HFFc6 (cell line): ENCODE data around the gene AFAP1. TPM values are rescaled to one million over a fixed set of nuclear protein-coding genes. Genes with fewer than 3 reads are reported as not detected.

Experiments
- DNase-seq: peaks from one replicate; pipeline ENCODE4 v3.0.0-alpha.2; 2018
- H3K27ac Mint-ChIP-seq: 2 replicates; pipeline ENCODE4 v1.8.0; 2020; ENCODE audit warnings: mild to moderate bottlenecking, mixed read lengths
- H3K27me3 Mint-ChIP-seq: 2 replicates; pipeline ENCODE4 v1.8.0; 2021; ENCODE audit warnings: mild to moderate bottlenecking, moderate library complexity, mixed read lengths; ENCODE audit not compliant: insufficient read depth
- H3K36me3 Mint-ChIP-seq: 2 replicates; pipeline ENCODE4 v1.8.0; 2021; ENCODE audit warnings: low read depth, mixed read lengths
- H3K4me1 Mint-ChIP-seq: 2 replicates; pipeline ENCODE4 v1.8.0; 2020; ENCODE audit warnings: low read depth, mixed read lengths
- H3K4me3 Mint-ChIP-seq: 2 replicates; pipeline ENCODE4 v1.8.0; 2020; ENCODE audit warnings: mild to moderate bottlenecking, moderate library complexity, mixed read lengths
- H3K9me3 Mint-ChIP-seq: 2 replicates; pipeline ENCODE4 v1.8.0; 2020; ENCODE audit warnings: mild to moderate bottlenecking, mixed read lengths
- CTCF ChIP-seq: fragments of 200-600 bp; sonication (generic); IDR thresholded peaks from 2 replicates; pipeline ENCODE4 v1.5.0; 2021; ENCODE audit warnings: antibody characterized with exemption, mild to moderate bottlenecking
- total RNA-seq, 6 experiments: library from RNA; stranded (reverse); fragmentation: NEBNext Ultra II Directional; extraction: Animal tissue kit (Norgen Biotek cat#: 25700); gene quantifications; 2 replicates in 1 of 6; 3 replicates in 5 of 6; pipeline ENCODE4 v1.2.3, GENCODE V29; 2021

The AFAP1 gene
- total RNA-seq, 6 experiments from 2014 or later: 99.7 to 116 (median 107) TPM

GRCh38 chr4:7974425-7974824 is 34.8 kb upstream of the AFAP1 start:
- Mint-ChIP-seq H3K36me3 (no peaks in the 10 kb centered on the region), H3K4me3 (no peak overlapping the region), H3K9me3 (no peaks in the 10 kb centered on the region), H3K27me3 (peaks cover 7% of the 10 kb centered on the region), H3K4me1 (peaks cover 38% of the 10 kb centered on the region), H3K27ac (no peak overlapping the region)
- DNase-seq: no peak
- TF ChIP-seq CTCF: no peak

DNA sequence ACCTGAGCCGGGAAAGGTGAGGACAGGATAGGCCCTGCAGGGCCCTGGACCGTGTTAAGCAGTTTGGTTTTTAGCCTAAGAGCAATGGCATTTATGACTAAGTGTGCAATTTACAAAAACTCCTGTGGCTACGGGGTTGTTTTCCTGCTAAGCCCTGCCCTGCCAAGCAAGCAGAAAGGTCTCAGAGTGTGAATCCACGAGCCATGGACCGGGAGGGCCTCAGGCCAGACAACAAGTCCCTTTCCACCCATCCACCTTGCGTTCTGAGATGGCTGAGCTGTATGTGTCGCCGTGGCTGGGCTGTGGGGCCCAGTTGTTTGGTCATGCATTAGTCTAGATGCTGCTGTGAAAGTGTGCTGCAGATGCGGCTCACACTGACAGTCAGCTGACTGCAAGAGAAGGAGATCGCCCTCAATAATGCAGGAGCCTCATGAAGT is 33.9 kb upstream of the AFAP1 start:
- peak overlapping the region; percentile 64 for H3K27ac Mint-ChIP-seq
- peaks cover 37% of the 10 kb centered on the region for H3K4me1 Mint-ChIP-seq
- no peak for TF ChIP-seq CTCF
- H3K9me3 Mint-ChIP-seq: no peaks in the 10 kb centered on the region
- no peaks in the 10 kb centered on the region for H3K36me3 Mint-ChIP-seq
- DNase-seq: peak; percentile 79
- peak overlapping the region; percentile 38 for H3K4me3 Mint-ChIP-seq
- peaks cover 5% of the 10 kb centered on the region; the same call in 1 of the 2 replicates for H3K27me3 Mint-ChIP-seq

DNA sequence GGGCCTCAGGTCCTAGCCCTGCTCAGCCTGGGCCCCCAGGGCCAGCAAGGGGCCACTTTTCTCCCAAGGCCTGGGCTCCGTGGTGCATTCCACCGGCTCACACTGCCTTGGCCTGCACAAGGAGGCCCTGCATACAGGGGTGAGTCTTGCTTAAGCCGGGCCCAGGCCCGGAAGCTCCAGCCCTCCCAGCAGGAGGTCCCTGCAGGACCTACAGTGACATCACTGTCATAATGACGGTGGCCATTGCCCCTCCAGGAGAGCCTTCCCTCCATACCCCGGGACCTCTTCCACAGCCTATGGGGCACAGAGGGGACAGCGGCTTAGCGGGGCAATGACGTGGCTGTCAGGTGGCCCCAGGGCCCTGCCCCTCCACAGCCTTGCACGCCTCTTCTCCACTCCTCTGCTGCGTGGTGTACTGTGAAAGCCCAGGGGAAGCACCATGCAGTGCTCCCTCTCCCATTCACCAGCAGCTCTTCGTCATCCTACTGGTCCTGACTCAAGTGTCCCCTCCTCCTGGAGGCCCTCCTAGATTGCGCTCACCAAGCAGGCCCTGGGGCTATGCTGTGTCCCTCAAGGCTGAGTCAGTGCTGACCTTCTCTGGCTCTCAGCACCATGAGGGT is 32.3 kb upstream of the AFAP1 start:
- DNase-seq: peak; percentile 31
- H3K27ac Mint-ChIP-seq: peak overlapping the region; percentile 64
- H3K9me3 Mint-ChIP-seq: no peaks in the 10 kb centered on the region
- H3K4me1 Mint-ChIP-seq: peaks cover 45% of the 10 kb centered on the region
- no peak overlapping the region; the same call in 1 of the 2 replicates for H3K4me3 Mint-ChIP-seq
- no peaks in the 10 kb centered on the region for H3K36me3 Mint-ChIP-seq
- H3K27me3 Mint-ChIP-seq: peaks cover 5% of the 10 kb centered on the region; the same call in 1 of the 2 replicates
- TF ChIP-seq CTCF: no peak

- no peak overlapping the region for H3K27ac Mint-ChIP-seq
- H3K27me3 Mint-ChIP-seq: peaks cover 7% of the 10 kb centered on the region
- DNase-seq: no peak
- H3K4me1 Mint-ChIP-seq: peaks cover 45% of the 10 kb centered on the region
- H3K4me3 Mint-ChIP-seq: no peak overlapping the region
- H3K9me3 Mint-ChIP-seq: no peaks in the 10 kb centered on the region
- TF ChIP-seq CTCF: no peak
- no peaks in the 10 kb centered on the region for H3K36me3 Mint-ChIP-seq
Observed at GRCh38 chr4:7971159-7971631, 31.5 kb upstream of the AFAP1 start.

DNA sequence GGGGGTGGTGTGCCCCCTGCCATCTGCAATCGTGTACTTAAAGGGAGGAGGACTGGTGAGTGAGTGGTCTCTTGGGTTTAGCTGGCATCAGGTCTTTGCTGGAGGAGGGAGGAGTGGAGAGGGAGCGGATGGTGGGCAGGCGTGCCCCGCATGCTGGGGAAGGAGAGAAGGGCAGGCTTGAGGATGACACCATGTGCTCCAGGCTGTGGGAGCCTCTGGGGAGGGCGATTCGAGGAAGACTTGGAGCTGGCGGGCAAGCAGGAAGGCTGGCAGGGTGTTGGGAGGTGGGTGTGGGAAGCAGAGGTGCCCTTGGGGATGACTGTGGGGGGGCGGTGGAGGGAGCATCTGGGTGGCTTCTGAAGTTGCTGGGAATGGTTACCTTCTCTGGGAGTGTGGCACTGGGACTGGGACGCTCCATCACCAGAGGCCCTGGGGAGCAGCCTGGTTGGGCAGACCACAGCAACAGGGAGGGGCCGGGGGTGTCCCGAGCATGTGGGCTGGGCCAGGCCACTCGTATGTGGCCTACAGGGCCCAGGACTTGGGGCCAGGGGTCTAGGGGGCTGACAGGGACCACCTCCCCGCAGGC is 30.8 kb upstream of the AFAP1 start:
- no peak for DNase-seq
- Mint-ChIP-seq H3K27ac (peak overlapping the region; percentile 82; the same call in 1 of the 2 replicates), H3K4me1 (peaks cover 45% of the 10 kb centered on the region)

More for the DNA sequence above, 30.8 kb upstream of the AFAP1 start:
- Mint-ChIP-seq H3K36me3 (no peaks in the 10 kb centered on the region), H3K9me3 (no peaks in the 10 kb centered on the region), H3K4me3 (no peak overlapping the region; the same call in 1 of the 2 replicates), H3K27me3 (peaks cover 9% of the 10 kb centered on the region)
- no peak for TF ChIP-seq CTCF
